ENCODE results near the gene IL17RD.

- TF ChIP-seq CTCF (conservative IDR thresholded peaks at IDR 0.05 in 1 of 2, IDR thresholded peaks at IDR 0.05 in 1 of 2; ENCODE audit: extremely low read depth in 1 of 2, insufficient read depth in 1 of 2, low read depth in 1 of 2, low read length in 2 of 2) = no peak
- TF ChIP-seq EZH2 (IDR thresholded peaks at IDR 0.05; ENCODE audit: borderline replicate concordance, low read length) = no peak
These were observed 95.7 kb downstream of the IL17RD start for GRCh38 chr3:57069503-57069902.

Measured in mammary epithelial cell (primary cell).